Measurements from ENCODE around the gene EXOC6B.

GRCh38 chr2:72638600-72639211, 187.1 kb downstream of the EXOC6B start:
- TF ChIP-seq CTCF (IDR thresholded peaks at IDR 0.05; ENCODE audit: borderline replicate concordance, extremely low read depth, low read length, poor library complexity, severe bottlenecking) (no peak), EZH2 (IDR thresholded peaks at IDR 0.05; ENCODE audit: borderline replicate concordance, low read depth, low read length, severe bottlenecking) (no peak)
